HCT116 (cell line): ENCODE results near the gene ACVR1. TPM values are rescaled to one million over a fixed set of nuclear protein-coding genes. Genes with fewer than 3 reads are reported as not detected.

Source experiments
- ATAC-seq: fragments of 200-7000 bp; cut with Tn5 transposase; 2 replicates; pipeline ENCODE4 v1.9.1; 2020; ENCODE audit warnings: mild to moderate bottlenecking, moderate library complexity
- BruUV-seq: library from RNA; stranded (reverse); fragments of 400-500 nt; replicated peaks from 2 replicates; lab custom pipeline; 2021; lab: Mats Ljungman, UMichigan
- CTCF ChIA-PET: fragments of 300-600 bp; sonication (Branson Sonifier 250); formaldehyde crosslinking; loops from one replicate; lab custom pipeline; 2021; ENCODE audit warnings: antibody characterized with exemption; lab: Charles Lee
- POLR2A ChIA-PET: fragments of 300-600, 350-600 bp; sonication (Branson Sonifier 250); formaldehyde crosslinking; loops from one replicate; lab custom pipeline; 2021; ENCODE audit warnings: antibody characterized with exemption; lab: Charles Lee
- RAD21 ChIA-PET, 2 experiments: fragments of 300-600 bp; sonication (Branson Sonifier 250); formaldehyde crosslinking; loops; one replicate each; lab custom pipeline; 2023; ENCODE audit warnings: low total read pairs in 2 of 2; ENCODE audit not compliant: uncharacterized antibody in 2 of 2, unreplicated experiment in 2 of 2, low non-redundant PET in 1 of 2; lab: Charles Lee
- DNase-seq: peaks from one replicate; pipeline ENCODE4 v3.0.0-alpha.2; 2010; ENCODE audit warnings: low read depth, low spot score
- H2AFZ ChIP-seq: fragments of 200-600 bp; shearing (Covaris generic), sonication (generic); 2 replicates; pipeline ENCODE4 v1.6.1; 2017; ENCODE audit warnings: low read depth, mixed run types, mixed read lengths, antibody characterized with exemption, low read length; ENCODE audit not compliant: poor library complexity, severe bottlenecking
- H3K27ac ChIP-seq: 2 replicates; pipeline ENCODE4 v1.5.1; 2012; ENCODE audit warnings: low read depth, low read length
- H3K27me3 ChIP-seq: fragments of 200-600 bp; sonication (generic); 2 replicates; pipeline ENCODE4 v1.6.1; 2016; ENCODE audit warnings: mixed run types, low read length, mixed read lengths; ENCODE audit not compliant: insufficient read depth
- H3K36me3 ChIP-seq, 2 experiments: fragments of 200-500 bp in 1 of 2; fragments of 200-600 bp in 1 of 2; sonication (Bioruptor generic) in 1 of 2; sonication (generic) in 1 of 2; 2 replicates each; pipeline versions ENCODE4 v1.5.1 to v1.6.1; 2014 to 2016; ENCODE audit warnings: low read length in 2 of 2, inconsistent platforms in 1 of 2, mixed read lengths in 1 of 2, mixed run types in 1 of 2; ENCODE audit not compliant: insufficient read depth in 2 of 2, control insufficient read depth in 1 of 2
- H3K4me1 ChIP-seq, 2 experiments: fragments of 200-600 bp in 1 of 2; sonication (generic) in 1 of 2; 2 replicates each; pipeline versions ENCODE4 v1.5.1 to v1.6.1; 2012 to 2017; ENCODE audit warnings: low read length in 2 of 2, inconsistent platforms in 1 of 2, mild to moderate bottlenecking in 1 of 2, mixed read lengths in 1 of 2, mixed run types in 1 of 2, moderate library complexity in 1 of 2; ENCODE audit not compliant: insufficient read depth in 2 of 2, control insufficient read depth in 1 of 2
- H3K4me2 ChIP-seq: fragments of 200-600 bp; sonication (generic); 2 replicates; pipeline ENCODE4 v1.6.1; 2017; ENCODE audit warnings: mixed run types, low read length, mixed read lengths
- H3K4me3 ChIP-seq, 2 experiments: fragments of 200-600 bp in 1 of 2; sonication (generic) in 1 of 2; replicated peaks in 1 of 2; 2 replicates each; pipeline ENCODE4 v1.5.1; 2011 to 2016; ENCODE audit warnings: low read length in 2 of 2, control low read depth in 1 of 2, low read depth in 1 of 2, mild to moderate bottlenecking in 1 of 2, mixed read lengths in 1 of 2, mixed run types in 1 of 2
- H3K79me2 ChIP-seq: fragments of 200-600 bp; sonication (generic); 2 replicates; pipeline ENCODE4 v1.6.1; 2017; ENCODE audit warnings: mild to moderate bottlenecking, mixed run types, low read length, moderate library complexity, mixed read lengths; ENCODE audit not compliant: insufficient read depth
- H3K9ac ChIP-seq: fragments of 200-600 bp; sonication (generic); 2 replicates; pipeline ENCODE4 v1.6.1; 2016; ENCODE audit warnings: low read length, mixed read lengths
- H3K9me2 ChIP-seq: fragments of 200-600 bp; sonication (generic), shearing (Covaris generic); 2 replicates; pipeline ENCODE4 v1.6.1; 2017; ENCODE audit warnings: mixed run types, mild to moderate bottlenecking, moderate library complexity; ENCODE audit not compliant: insufficient read depth
- H3K9me3 ChIP-seq, 2 experiments: fragments of 200-500 bp in 1 of 2; fragments of 200-600 bp in 1 of 2; sonication (Bioruptor generic) in 1 of 2; sonication (generic) in 1 of 2; 2 replicates each; pipeline ENCODE4 v1.6.1; 2014 to 2017; ENCODE audit warnings: low read length in 2 of 2, mixed read lengths in 2 of 2, inconsistent platforms in 1 of 2, low read depth in 1 of 2, mild to moderate bottlenecking in 1 of 2, mixed run types in 1 of 2, moderate library complexity in 1 of 2; ENCODE audit not compliant: control insufficient read depth in 1 of 2, insufficient read depth in 1 of 2
- H4K20me1 ChIP-seq: fragments of 200-600 bp; sonication (generic), shearing (Covaris generic); 2 replicates; pipeline ENCODE4 v1.6.1; 2017; ENCODE audit warnings: mixed run types, mild to moderate bottlenecking, moderate library complexity; ENCODE audit not compliant: insufficient read depth
- CBX3 ChIP-seq: IDR thresholded peaks from 2 replicates; pipeline ENCODE4 v1.6.1; 2012; ENCODE audit warnings: low read depth
- ELF1 ChIP-seq: IDR thresholded peaks from 2 replicates; pipeline ENCODE4 v1.6.1; 2012; ENCODE audit warnings: low read depth, borderline replicate concordance
- RAD21 ChIP-seq: IDR thresholded peaks from 2 replicates; pipeline ENCODE4 v1.6.1; 2012; ENCODE audit warnings: low read depth, mild to moderate bottlenecking
- YY1 ChIP-seq: IDR thresholded peaks from 2 replicates; pipeline ENCODE4 v1.6.1; 2011; ENCODE audit warnings: low read length, low read depth, moderate library complexity, mild to moderate bottlenecking; ENCODE audit not compliant: insufficient replicate concordance; ENCODE audit errors: extremely low read depth
- ZNF274 ChIP-seq: fragments of 200-500 bp; sonication (Bioruptor generic); IDR thresholded peaks from 2 replicates; pipeline ENCODE4 v1.6.1; 2014; ENCODE audit warnings: mild to moderate bottlenecking, low read depth, low read length, inconsistent platforms
- intact Hi-C: fragments of 100-400 bp; cut with micrococcal nuclease; formaldehyde crosslinking; loops from 2 replicates; pipeline ENCODE4 v1.10.0; 2022
- total RNA-seq: library from RNA; stranded (reverse); gene quantifications from one replicate; pipeline ENCODE4 v1.2.1, GENCODE V29; 2021; ENCODE audit not compliant: unreplicated experiment
- TF ChIP-seq, protein P1 (sequence below): IDR thresholded peaks from 2 replicates; pipeline ENCODE4 v1.6.1; 2012
- TF ChIP-seq, protein P2 (sequence below), 3 experiments: fragments of 200-600 bp in 1 of 3; sonication (generic) in 1 of 3; IDR thresholded peaks in 2 of 3; conservative IDR thresholded peaks in 1 of 3; 2 replicates each; pipeline ENCODE4 v1.5.1; 2012 to 2017; ENCODE audit warnings: low read depth in 2 of 3, low read length in 2 of 3, antibody characterized with exemption in 1 of 3, borderline replicate concordance in 1 of 3, control low read depth in 1 of 3, mild to moderate bottlenecking in 1 of 3, mixed read lengths in 1 of 3, mixed run types in 1 of 3, moderate library complexity in 1 of 3; ENCODE audit not compliant: insufficient read depth in 1 of 3
- TF ChIP-seq, protein P3 (sequence below): IDR thresholded peaks from 2 replicates; pipeline ENCODE4 v1.6.1; 2012
- TF ChIP-seq, protein P4 (sequence below): IDR thresholded peaks from 2 replicates; pipeline ENCODE4 v1.6.1; 2012; ENCODE audit warnings: low read depth

Gene ACVR1
- total RNA-seq, 1 experiment from 2014 or later = 16.9 TPM

DNA sequence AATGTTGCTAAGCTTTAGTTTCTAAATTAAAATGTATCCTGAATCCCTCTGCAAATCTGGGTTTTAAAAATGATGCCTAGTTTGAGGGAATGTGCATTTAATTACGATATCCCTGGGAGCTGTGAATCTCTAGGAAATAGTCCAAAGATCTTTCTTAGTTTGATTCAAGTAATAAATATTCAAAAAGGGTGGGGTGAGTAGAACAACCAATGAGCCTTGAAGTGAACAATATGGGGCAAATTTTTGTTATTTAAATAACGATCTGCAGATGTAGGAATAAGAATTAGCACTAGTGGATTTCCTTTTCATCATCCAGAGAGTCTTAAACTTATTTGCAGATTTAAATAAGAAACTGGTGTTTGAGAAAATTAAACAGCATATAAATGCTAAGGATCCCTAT, 106.3 kb downstream of the ACVR1 start:
- ChIA-PET RAD21 (no interaction called here), POLR2A (no interaction called here)
- Histone ChIP-seq H3K9me3 (no peaks in the 10 kb centered on the region), H3K27me3 (no peaks in the 10 kb centered on the region), H2AFZ (no peak overlapping the region), H3K9ac (no peak overlapping the region), H3K4me3 (no peak overlapping the region), H4K20me1 (no peaks in the 10 kb centered on the region), H3K4me1 (no peaks in the 10 kb centered on the region), H3K4me2 (no peak overlapping the region), H3K36me3 (peaks cover 0 to 4% of the 10 kb centered on the region in 2 experiments; a peak in 1 of 4 replicates), H3K27ac (no peak overlapping the region)
- intact Hi-C loops = loop anchor here (5.0 to 10.0 kb wide), 3 partner anchors 195 to 975 kb away; no protein-coding TSS in a partner anchor
- DNase-seq = no peak
- TF ChIP-seq CBX3 (no peak), ZNF274 (no peak), RAD21 (no peak), ELF1 (no peak), YY1 (no peak)
- TF ChIP-seq, protein P1, sequence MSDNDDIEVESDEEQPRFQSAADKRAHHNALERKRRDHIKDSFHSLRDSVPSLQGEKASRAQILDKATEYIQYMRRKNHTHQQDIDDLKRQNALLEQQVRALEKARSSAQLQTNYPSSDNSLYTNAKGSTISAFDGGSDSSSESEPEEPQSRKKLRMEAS = no peak
- TF ChIP-seq, protein P2, sequence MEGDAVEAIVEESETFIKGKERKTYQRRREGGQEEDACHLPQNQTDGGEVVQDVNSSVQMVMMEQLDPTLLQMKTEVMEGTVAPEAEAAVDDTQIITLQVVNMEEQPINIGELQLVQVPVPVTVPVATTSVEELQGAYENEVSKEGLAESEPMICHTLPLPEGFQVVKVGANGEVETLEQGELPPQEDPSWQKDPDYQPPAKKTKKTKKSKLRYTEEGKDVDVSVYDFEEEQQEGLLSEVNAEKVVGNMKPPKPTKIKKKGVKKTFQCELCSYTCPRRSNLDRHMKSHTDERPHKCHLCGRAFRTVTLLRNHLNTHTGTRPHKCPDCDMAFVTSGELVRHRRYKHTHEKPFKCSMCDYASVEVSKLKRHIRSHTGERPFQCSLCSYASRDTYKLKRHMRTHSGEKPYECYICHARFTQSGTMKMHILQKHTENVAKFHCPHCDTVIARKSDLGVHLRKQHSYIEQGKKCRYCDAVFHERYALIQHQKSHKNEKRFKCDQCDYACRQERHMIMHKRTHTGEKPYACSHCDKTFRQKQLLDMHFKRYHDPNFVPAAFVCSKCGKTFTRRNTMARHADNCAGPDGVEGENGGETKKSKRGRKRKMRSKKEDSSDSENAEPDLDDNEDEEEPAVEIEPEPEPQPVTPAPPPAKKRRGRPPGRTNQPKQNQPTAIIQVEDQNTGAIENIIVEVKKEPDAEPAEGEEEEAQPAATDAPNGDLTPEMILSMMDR (IDR thresholded peaks at IDR 0.05 in 2 of 3, conservative IDR thresholded peaks at IDR 0.05 in 1 of 3; ENCODE audit: borderline replicate concordance in 1 of 3, insufficient read depth in 1 of 3, low read depth in 2 of 3, low read length in 2 of 3) = no peak
- TF ChIP-seq, protein P3, sequence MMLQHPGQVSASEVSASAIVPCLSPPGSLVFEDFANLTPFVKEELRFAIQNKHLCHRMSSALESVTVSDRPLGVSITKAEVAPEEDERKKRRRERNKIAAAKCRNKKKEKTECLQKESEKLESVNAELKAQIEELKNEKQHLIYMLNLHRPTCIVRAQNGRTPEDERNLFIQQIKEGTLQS = no peak
- TF ChIP-seq, protein P4, sequence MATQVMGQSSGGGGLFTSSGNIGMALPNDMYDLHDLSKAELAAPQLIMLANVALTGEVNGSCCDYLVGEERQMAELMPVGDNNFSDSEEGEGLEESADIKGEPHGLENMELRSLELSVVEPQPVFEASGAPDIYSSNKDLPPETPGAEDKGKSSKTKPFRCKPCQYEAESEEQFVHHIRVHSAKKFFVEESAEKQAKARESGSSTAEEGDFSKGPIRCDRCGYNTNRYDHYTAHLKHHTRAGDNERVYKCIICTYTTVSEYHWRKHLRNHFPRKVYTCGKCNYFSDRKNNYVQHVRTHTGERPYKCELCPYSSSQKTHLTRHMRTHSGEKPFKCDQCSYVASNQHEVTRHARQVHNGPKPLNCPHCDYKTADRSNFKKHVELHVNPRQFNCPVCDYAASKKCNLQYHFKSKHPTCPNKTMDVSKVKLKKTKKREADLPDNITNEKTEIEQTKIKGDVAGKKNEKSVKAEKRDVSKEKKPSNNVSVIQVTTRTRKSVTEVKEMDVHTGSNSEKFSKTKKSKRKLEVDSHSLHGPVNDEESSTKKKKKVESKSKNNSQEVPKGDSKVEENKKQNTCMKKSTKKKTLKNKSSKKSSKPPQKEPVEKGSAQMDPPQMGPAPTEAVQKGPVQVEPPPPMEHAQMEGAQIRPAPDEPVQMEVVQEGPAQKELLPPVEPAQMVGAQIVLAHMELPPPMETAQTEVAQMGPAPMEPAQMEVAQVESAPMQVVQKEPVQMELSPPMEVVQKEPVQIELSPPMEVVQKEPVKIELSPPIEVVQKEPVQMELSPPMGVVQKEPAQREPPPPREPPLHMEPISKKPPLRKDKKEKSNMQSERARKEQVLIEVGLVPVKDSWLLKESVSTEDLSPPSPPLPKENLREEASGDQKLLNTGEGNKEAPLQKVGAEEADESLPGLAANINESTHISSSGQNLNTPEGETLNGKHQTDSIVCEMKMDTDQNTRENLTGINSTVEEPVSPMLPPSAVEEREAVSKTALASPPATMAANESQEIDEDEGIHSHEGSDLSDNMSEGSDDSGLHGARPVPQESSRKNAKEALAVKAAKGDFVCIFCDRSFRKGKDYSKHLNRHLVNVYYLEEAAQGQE = no peak
- TF ChIP-seq, all 23 proteins: peak for 0
- BruUV-seq = no TSS peak
- ATAC-seq = no peak
- Histone ChIP-seq H3K79me2 (no peaks in the 10 kb centered on the region), H3K9me2 (no peaks in the 10 kb centered on the region)
- CTCF ChIA-PET = no interaction called here
